Parathyroid adenoma (tissue), 2 donors: ENCODE data around the gene CLDN8.

Experiments
- H2AFZ ChIP-seq: fragments of 300-600 bp; sonication (generic); one replicate; pipeline ENCODE4 v1.7.0; 2017; ENCODE audit warnings: antibody characterized with exemption, mild to moderate bottlenecking
- H3K27ac ChIP-seq: fragments of 300-600 bp; sonication (generic); one replicate; pipeline ENCODE4 v1.7.0; 2017
- H3K27me3 ChIP-seq: fragments of 300-600 bp; sonication (generic); one replicate; pipeline ENCODE4 v1.7.0; 2017; ENCODE audit warnings: low read length; ENCODE audit not compliant: control insufficient read depth, insufficient read depth
- H3K36me3 ChIP-seq: fragments of 300-600 bp; sonication (generic); one replicate; pipeline ENCODE4 v1.7.0; 2017; ENCODE audit warnings: low read length; ENCODE audit not compliant: control insufficient read depth, insufficient read depth
- H3K4me1 ChIP-seq: fragments of 300-600 bp; sonication (generic); one replicate; pipeline ENCODE4 v1.7.0; 2017; ENCODE audit warnings: control low read depth
- H3K4me2 ChIP-seq: fragments of 300-600 bp; sonication (generic); one replicate; pipeline ENCODE4 v1.7.0; 2017; ENCODE audit warnings: low read length
- H3K4me3 ChIP-seq: fragments of 300-600 bp; sonication (generic); one replicate; pipeline ENCODE4 v1.7.0; 2017; ENCODE audit warnings: low read depth, low read length
- H3K79me2 ChIP-seq: fragments of 300-600 bp; sonication (generic); one replicate; pipeline ENCODE4 v1.7.0; 2017; ENCODE audit warnings: control low read depth
- H3K9ac ChIP-seq: fragments of 300-600 bp; sonication (generic); one replicate; pipeline ENCODE4 v1.7.0; 2017; ENCODE audit warnings: mild to moderate bottlenecking
- H3K9me3 ChIP-seq: fragments of 300-600 bp; sonication (generic); one replicate; pipeline ENCODE4 v1.7.0; 2017; ENCODE audit warnings: low read length; ENCODE audit not compliant: control insufficient read depth
- TF ChIP-seq, protein P1 (sequence below): fragments of 300-600 bp; sonication (generic); IDR thresholded peaks from one replicate; pipeline ENCODE4 v1.7.0; 2017; ENCODE audit warnings: antibody characterized with exemption, mild to moderate bottlenecking
- donor health status: primary hyperparathyroidism.

The CLDN8 gene

GRCh38 chr21:30211071-30211470 lies 4.8 kb downstream of the CLDN8 start:
- no peak overlapping the region for H3K4me3 ChIP-seq
- H3K9me3 ChIP-seq: no peaks in the 10 kb centered on the region
- no peaks in the 10 kb centered on the region for H3K36me3 ChIP-seq
- H3K27ac ChIP-seq: no peak overlapping the region
- TF ChIP-seq, protein P1, sequence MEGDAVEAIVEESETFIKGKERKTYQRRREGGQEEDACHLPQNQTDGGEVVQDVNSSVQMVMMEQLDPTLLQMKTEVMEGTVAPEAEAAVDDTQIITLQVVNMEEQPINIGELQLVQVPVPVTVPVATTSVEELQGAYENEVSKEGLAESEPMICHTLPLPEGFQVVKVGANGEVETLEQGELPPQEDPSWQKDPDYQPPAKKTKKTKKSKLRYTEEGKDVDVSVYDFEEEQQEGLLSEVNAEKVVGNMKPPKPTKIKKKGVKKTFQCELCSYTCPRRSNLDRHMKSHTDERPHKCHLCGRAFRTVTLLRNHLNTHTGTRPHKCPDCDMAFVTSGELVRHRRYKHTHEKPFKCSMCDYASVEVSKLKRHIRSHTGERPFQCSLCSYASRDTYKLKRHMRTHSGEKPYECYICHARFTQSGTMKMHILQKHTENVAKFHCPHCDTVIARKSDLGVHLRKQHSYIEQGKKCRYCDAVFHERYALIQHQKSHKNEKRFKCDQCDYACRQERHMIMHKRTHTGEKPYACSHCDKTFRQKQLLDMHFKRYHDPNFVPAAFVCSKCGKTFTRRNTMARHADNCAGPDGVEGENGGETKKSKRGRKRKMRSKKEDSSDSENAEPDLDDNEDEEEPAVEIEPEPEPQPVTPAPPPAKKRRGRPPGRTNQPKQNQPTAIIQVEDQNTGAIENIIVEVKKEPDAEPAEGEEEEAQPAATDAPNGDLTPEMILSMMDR: no peak
- no peak overlapping the region for H3K4me2 ChIP-seq
- no peaks in the 10 kb centered on the region for H3K27me3 ChIP-seq
- H3K9ac ChIP-seq: no peak overlapping the region
- no peaks in the 10 kb centered on the region for H3K4me1 ChIP-seq
- H3K79me2 ChIP-seq: no peaks in the 10 kb centered on the region
- H2AFZ ChIP-seq: no peak overlapping the region

DNA sequence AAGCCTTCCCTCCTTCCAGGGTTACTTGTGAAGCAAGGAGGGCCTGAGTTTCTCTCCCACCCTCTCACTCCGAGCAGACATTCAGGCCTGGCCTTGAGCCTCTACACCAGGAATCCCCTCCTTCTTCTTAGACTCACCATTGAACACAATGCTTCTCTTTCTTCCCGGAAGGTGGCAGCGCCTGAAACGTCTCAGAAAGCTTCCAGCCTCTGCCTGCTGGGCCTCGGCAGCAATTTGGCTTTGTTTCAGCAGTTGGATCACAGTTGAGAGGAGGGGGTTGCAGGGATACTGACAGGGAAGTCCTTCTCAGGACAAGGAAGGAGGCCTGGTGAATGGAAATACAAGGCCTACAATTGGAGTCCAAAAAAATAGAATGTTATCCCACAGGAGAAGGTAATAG lies 6.3 kb downstream of the CLDN8 start:
- H3K27ac ChIP-seq: no peak overlapping the region
- no peaks in the 10 kb centered on the region for H3K27me3 ChIP-seq

DNA sequence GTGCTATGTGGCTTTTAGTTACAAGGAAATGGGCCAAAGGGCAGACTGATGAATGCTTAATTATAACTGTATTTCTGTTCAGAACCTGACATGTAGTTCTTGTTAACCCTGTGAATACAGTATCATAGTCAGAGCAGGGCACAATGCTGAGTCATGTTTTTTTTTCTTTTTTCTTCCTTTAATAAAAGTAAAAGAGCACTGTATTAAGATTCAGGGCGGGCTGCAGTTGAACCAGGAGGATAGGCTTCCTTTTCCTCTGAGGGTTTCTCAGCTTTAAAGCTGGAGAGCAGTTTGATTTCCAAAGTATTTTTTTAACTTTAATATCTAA lies 8.7 kb downstream of the CLDN8 start:
- Histone ChIP-seq H3K36me3 (no peaks in the 10 kb centered on the region), H3K9me3 (no peaks in the 10 kb centered on the region), H3K4me2 (no peak overlapping the region), H3K79me2 (no peaks in the 10 kb centered on the region), H2AFZ (no peak overlapping the region), H3K27ac (no peak overlapping the region), H3K4me1 (no peaks in the 10 kb centered on the region), H3K4me3 (no peak overlapping the region), H3K9ac (no peak overlapping the region), H3K27me3 (no peaks in the 10 kb centered on the region)
- TF ChIP-seq, protein P1: no peak

More for the DNA sequence above, 6.3 kb downstream of the CLDN8 start:
- Histone ChIP-seq H3K36me3 (no peaks in the 10 kb centered on the region), H2AFZ (no peak overlapping the region), H3K9me3 (no peaks in the 10 kb centered on the region), H3K4me1 (no peaks in the 10 kb centered on the region), H3K9ac (no peak overlapping the region), H3K4me2 (no peak overlapping the region), H3K79me2 (no peaks in the 10 kb centered on the region), H3K4me3 (no peak overlapping the region)
- TF ChIP-seq, protein P1: no peak

- Histone ChIP-seq H3K27me3 (no peaks in the 10 kb centered on the region), H3K9me3 (no peaks in the 10 kb centered on the region), H3K4me2 (no peak overlapping the region), H3K9ac (no peak overlapping the region), H3K36me3 (no peaks in the 10 kb centered on the region), H2AFZ (no peak overlapping the region), H3K4me1 (no peaks in the 10 kb centered on the region), H3K27ac (no peak overlapping the region), H3K79me2 (no peaks in the 10 kb centered on the region), H3K4me3 (no peak overlapping the region)
- TF ChIP-seq, protein P1: no peak
Observed at GRCh38 chr21:30206551-30207251, 9.2 kb downstream of the CLDN8 start.

- H3K27me3 ChIP-seq: no peaks in the 10 kb centered on the region
- no peaks in the 10 kb centered on the region for H3K4me1 ChIP-seq
- H3K9ac ChIP-seq: no peak overlapping the region
- TF ChIP-seq, protein P1: no peak
- H2AFZ ChIP-seq: no peak overlapping the region
- no peak overlapping the region for H3K4me3 ChIP-seq
- H3K4me2 ChIP-seq: no peak overlapping the region
- no peaks in the 10 kb centered on the region for H3K79me2 ChIP-seq
- H3K9me3 ChIP-seq: no peaks in the 10 kb centered on the region
- no peak overlapping the region for H3K27ac ChIP-seq
- no peaks in the 10 kb centered on the region for H3K36me3 ChIP-seq
Observed at GRCh38 chr21:30200000-30200399, 15.9 kb downstream of the CLDN8 start.
